ENCODE data around the gene TXNRD2.

The TXNRD2 gene

DNA sequence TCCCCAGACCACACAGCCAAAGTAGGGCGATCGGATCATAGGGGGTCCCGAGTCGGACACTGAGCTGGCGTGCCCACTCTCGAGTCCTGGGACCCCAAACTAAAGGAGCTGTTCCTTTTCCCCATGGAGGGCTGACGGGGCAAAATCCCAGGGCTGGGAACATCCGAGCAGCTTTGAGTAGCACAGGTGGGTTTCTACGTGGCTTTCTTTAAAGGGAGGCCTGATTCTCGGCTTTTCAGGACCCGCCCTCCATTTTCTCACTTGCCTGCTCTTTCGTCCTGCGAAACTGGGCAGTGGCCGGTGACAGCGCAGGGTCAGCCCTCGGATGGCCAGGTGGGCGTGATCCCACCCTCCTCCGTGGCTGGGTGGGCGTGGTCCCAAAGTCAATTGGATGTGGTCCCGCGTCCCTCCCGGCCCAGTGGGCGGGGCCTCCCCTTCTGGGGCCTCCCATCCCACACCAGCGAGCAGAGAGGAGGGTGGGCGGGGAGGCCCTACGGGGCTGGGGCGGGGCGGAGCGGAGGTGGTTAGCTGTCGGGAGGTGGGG lies 17.5 kb upstream of the TXNRD2 start:
- no peak overlapping the region for H3K27ac ChIP-seq

DNA sequence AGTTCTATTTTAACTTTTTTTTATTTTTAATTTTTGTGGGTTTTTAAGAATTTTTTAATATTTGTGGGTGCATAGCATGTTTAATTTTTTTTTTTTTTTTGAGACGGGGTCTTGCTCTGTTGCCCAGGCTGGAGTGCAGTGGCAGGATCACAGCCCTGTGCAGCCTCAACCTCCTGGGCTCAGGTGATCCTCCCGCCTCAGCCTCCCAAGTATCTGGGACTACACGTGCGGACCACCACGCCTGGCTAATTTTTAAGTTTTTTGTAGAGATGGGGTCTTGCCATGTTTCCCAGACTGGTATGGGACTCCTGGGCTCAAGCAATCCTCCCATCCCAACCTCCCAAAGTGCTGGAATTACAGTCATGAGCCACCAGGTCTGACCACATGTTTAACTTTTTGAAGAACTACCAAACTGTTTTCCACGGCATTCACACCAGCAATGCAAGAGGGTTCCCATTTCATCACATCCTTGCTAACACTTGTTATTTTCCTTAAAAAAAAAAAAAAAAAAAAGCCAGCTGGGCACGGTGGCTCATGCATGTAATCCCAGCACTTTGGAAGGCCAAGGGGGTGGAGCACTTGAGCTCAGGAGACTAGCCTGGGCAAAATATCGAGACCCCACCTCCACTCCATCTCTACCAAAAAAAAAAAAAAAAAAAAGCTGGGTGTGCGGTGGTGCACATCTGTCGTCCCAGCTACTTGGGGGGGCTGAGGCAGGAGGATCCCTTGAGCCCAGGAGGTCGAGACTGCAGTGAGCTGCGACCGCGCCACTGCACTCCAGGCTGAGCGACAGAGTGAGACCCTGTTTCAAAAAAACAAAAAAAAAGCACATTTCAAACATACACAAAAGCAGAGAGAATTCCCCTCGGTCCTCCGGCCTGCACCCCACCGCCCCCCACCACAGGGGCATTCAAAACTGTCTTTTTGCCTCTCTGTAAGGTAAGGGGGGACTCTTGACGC lies 16.7 kb upstream of the TXNRD2 start:
- TF ChIP-seq ZFX (IDR thresholded peaks at IDR 0.05) = no peak
- TF ChIP-seq, protein P1, sequence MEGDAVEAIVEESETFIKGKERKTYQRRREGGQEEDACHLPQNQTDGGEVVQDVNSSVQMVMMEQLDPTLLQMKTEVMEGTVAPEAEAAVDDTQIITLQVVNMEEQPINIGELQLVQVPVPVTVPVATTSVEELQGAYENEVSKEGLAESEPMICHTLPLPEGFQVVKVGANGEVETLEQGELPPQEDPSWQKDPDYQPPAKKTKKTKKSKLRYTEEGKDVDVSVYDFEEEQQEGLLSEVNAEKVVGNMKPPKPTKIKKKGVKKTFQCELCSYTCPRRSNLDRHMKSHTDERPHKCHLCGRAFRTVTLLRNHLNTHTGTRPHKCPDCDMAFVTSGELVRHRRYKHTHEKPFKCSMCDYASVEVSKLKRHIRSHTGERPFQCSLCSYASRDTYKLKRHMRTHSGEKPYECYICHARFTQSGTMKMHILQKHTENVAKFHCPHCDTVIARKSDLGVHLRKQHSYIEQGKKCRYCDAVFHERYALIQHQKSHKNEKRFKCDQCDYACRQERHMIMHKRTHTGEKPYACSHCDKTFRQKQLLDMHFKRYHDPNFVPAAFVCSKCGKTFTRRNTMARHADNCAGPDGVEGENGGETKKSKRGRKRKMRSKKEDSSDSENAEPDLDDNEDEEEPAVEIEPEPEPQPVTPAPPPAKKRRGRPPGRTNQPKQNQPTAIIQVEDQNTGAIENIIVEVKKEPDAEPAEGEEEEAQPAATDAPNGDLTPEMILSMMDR (conservative IDR thresholded peaks at IDR 0.05) = no peak
- no peak overlapping the region for H3K27ac ChIP-seq

More for the DNA sequence above, 17.5 kb upstream of the TXNRD2 start:
- TF ChIP-seq ZFX (IDR thresholded peaks at IDR 0.05) = no peak
- TF ChIP-seq, protein P1 (conservative IDR thresholded peaks at IDR 0.05) = no peak

DNA sequence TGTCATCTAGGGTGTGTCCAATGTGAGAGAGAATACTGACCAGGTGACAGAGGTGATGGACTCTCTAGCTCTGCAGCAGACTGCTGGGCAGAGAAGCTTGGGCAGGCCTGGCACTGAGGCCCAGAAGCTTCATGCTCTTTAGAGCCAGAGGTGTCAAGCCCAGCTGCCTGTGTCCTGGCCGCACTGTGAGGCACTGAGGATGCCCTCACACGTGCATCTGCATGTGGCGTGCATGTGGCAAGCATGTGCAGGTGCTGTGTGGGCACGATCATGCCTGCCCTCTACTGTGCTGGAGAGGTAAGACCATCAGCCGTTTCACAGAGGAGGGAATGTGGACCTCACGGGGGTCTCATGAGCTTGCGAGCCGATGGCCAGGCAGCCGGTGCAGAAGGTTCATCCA lies 15.8 kb upstream of the TXNRD2 start:
- no peak overlapping the region for H3K27ac ChIP-seq
- TF ChIP-seq ZFX (IDR thresholded peaks at IDR 0.05) = no peak
- TF ChIP-seq, protein P1 (conservative IDR thresholded peaks at IDR 0.05) = peak; percentile 21; the same call in 1 of the 2 replicates

DNA sequence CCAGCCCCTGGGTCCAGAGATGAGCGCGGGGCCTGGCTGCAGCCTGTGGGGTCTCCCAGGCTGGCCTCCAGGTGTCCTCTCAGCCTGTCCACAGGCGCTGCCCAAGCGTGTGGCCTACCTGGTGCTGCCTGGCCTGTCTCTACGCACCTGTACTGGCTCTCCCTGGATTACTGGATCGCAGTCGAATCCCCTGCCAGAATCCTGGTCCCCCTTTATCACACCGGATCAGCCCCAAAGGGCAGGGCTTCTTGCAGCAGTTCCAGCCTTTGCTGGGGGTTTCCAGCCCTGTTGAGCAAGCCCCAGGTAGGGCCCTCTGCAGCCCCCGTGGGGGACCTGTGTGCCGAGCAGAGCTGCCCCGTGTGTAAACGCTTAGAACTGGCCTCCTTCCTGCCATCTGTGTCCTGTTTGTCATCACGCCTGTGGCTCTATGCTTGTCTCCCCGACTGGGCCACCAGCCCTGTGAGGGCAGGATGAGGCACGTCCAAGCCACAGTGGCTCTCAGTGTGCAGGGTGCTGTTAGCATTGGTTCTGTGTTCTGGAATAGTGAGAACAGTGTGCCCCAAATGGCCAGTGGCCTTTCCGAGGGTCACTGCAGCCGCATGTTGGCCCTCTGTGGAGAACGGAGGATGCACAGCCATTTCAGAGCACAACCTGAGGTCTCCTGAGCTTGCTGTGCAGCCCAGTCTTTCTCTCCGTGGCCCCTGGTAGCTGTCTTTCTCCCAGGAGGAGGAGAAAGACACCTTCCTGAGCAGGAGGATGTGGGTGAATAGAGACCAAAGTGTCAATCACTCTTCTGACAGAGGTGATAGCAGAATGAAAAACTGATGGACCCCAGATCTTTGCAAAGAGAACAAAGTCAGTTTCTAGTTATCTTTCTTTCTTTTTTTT lies 13.9 kb upstream of the TXNRD2 start:
- no peak for TF ChIP-seq ZFX (IDR thresholded peaks at IDR 0.05)
- TF ChIP-seq, protein P1 (conservative IDR thresholded peaks at IDR 0.05) = no peak
- no peak overlapping the region for H3K27ac ChIP-seq

DNA sequence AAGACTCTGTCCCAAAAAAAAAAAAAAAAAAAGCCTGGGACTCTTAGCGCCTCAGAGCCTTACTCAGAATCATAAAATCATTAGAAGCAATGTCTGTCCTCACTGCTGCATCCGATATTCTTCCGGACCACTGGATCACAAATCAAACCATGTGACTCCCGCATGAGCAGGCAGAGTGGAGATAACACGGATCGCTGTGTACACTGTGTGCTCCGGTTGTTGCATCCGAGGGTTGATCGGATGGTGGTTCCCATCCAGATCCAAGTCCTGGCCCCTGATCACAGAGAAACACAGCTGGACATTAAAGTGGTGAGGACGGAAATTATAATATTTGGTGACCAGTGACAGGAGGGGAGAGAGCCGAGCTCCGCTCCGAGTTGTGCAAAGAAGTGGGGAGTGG lies 9.7 kb upstream of the TXNRD2 start:
- TF ChIP-seq, protein P1 (conservative IDR thresholded peaks at IDR 0.05) = no peak
- no peak for TF ChIP-seq ZFX (IDR thresholded peaks at IDR 0.05)
- H3K27ac ChIP-seq = no peak overlapping the region

DNA sequence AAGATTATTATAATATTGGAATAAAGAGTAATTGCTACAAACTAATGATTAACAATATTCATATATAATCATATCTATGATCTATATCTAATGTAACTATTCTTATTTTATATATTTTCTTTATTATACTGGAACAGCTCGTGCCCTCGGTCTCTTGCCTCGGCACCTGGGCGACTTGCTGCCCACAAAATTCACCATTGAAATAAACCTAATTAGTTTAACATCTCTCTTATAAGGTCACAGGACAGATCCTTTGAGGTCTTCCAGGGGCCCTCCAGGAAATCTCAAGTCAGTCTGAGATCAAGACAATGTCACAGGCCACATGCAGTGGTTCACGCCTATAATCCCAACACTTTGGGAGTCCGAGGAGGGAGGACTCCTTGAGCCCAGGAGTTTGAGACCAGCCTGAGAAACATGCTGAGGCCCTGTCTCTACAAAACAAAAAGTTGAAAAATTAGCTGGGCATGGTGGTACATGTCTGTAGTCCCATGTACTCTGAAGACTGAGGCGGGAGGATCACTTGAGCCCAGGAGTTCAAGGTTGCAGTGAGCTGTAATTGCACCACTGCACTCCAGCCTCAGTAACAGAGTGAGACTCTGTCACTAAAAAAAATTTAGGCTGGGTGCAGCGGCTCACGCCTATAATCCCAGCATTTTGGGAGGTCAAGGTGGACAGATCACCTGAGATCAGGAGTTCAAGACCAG lies 6.6 kb upstream of the TXNRD2 start:
- no peak for TF ChIP-seq ZFX (IDR thresholded peaks at IDR 0.05)
- TF ChIP-seq, protein P1 (conservative IDR thresholded peaks at IDR 0.05) = peak; percentile 58
- H3K27ac ChIP-seq = no peak overlapping the region

Measured in C4-2B (cell line).